GM06990 (cell line): ENCODE data around the gene CST4.

Source experiments
- DNase-seq: peaks from one replicate; pipeline ENCODE4 v3.0.0-alpha.2; 2011; ENCODE audit not compliant: insufficient read length; ENCODE audit errors: extremely low read depth
- H3K27me3 ChIP-seq: replicated peaks from 2 replicates; pipeline ENCODE4 v1.6.0; 2011; ENCODE audit warnings: low read length; ENCODE audit not compliant: control insufficient read depth, insufficient read depth
- H3K36me3 ChIP-seq: 2 replicates; pipeline ENCODE4 v1.5.1; 2011; ENCODE audit warnings: low read length; ENCODE audit not compliant: control insufficient read depth, insufficient read depth
- H3K4me3 ChIP-seq: replicated peaks from 2 replicates; pipeline ENCODE4 v1.5.1; 2011; ENCODE audit warnings: low read depth, mild to moderate bottlenecking, control low read depth, low read length
- CTCF ChIP-seq: IDR thresholded peaks from 2 replicates; pipeline ENCODE4 v1.5.1; 2011; ENCODE audit warnings: low read length, control low read depth, mild to moderate bottlenecking, inconsistent platforms; ENCODE audit not compliant: insufficient read depth, poor library complexity, severe bottlenecking

Gene CST4

GRCh38 chr20:23655491-23656211 is 33.2 kb downstream of the CST4 start:
- TF ChIP-seq CTCF = no peak
- Histone ChIP-seq H3K27me3 (no peaks in the 10 kb centered on the region), H3K4me3 (no peak overlapping the region), H3K36me3 (no peaks in the 10 kb centered on the region)
- DNase-seq = no peak

DNA sequence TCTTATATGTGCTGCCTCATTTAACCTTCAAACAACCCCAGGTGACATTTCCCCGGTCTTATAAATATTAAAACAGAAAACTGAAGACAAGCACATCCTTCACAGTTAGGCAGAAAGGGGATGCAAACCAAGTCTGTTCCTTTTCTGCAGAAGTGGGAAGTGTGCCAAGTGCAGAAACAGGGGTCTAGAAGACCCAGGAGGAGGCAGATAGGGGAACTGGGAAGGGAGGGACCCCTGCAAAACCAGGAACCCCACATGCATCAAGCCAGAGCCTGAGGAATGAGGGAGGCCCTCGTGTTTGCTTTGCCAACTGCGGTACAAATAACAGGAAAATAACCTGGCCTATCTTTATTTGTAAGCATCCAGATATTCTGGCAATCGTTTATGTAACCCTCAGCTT is 34.1 kb downstream of the CST4 start:
- no peak for TF ChIP-seq CTCF

GRCh38 chr20:23654000-23654399 is 34.8 kb downstream of the CST4 start:
- no peak for DNase-seq
- TF ChIP-seq CTCF = no peak
- no peak overlapping the region for H3K4me3 ChIP-seq
- H3K27me3 ChIP-seq = no peaks in the 10 kb centered on the region
- no peaks in the 10 kb centered on the region for H3K36me3 ChIP-seq

More for the DNA sequence above, 34.1 kb downstream of the CST4 start:
- Histone ChIP-seq H3K36me3 (no peaks in the 10 kb centered on the region), H3K27me3 (no peaks in the 10 kb centered on the region), H3K4me3 (no peak overlapping the region)
- DNase-seq = no peak

GRCh38 chr20:23653400-23653938 is 35.4 kb downstream of the CST4 start:
- DNase-seq = no peak
- no peaks in the 10 kb centered on the region for H3K27me3 ChIP-seq
- TF ChIP-seq CTCF = no peak
- no peak overlapping the region for H3K4me3 ChIP-seq
- H3K36me3 ChIP-seq = no peaks in the 10 kb centered on the region

DNA sequence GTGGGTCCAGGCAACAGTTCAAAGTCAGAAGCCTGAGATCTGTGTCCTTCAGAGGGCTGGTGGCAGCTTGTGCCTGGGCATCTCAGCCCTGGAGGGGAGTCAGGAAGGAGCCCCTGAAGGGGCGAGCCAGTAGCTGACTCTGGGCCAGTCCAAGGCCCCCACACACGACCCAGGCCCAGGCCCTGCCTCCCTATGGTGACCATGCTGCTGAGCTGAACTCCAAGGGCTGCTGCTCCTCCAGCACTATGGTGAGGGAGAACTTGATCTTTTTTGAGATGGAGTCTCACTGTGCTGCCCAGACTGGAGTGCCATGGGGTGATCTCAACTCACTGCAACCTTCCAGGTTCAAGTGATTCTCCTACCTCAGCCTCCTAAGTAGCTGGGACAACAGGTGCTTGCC is 35.9 kb downstream of the CST4 start:
- Histone ChIP-seq H3K4me3 (no peak overlapping the region), H3K36me3 (no peaks in the 10 kb centered on the region), H3K27me3 (no peaks in the 10 kb centered on the region)
- no peak for DNase-seq
- no peak for TF ChIP-seq CTCF
